ENCODE measurements around the gene SRP9.

The SRP9 gene

GRCh38 chr1:225736437-225737098, 41.1 kb upstream of the SRP9 start:
- DNase-seq (ENCODE audit: extremely low spot score): no peak
- CTCF ChIA-PET: interaction anchor here (0.6 to 1.4 kb wide), 6 partner anchors 8 to 87 kb away, joined by 3 to 4 read pairs (median 4); no protein-coding TSS in a partner anchor
- TF ChIP-seq FOXK2 (IDR thresholded peaks at IDR 0.05) (no peak), ZNF384 (IDR thresholded peaks at IDR 0.05) (no peak), TARDBP (IDR thresholded peaks at IDR 0.05) (no peak), HDGF (IDR thresholded peaks at IDR 0.05; ENCODE audit: borderline replicate concordance) (no peak), SP1 (IDR thresholded peaks at IDR 0.05) (no peak), L3MBTL2 (conservative IDR thresholded peaks at IDR 0.05) (no peak), FOXA1 (IDR thresholded peaks at IDR 0.05) (no peak), ARNT (IDR thresholded peaks at IDR 0.05) (no peak), LEF1 (IDR thresholded peaks at IDR 0.05; ENCODE audit: borderline replicate concordance) (no peak)
- POLR2A ChIA-PET: interaction anchor here (0.6 to 1.2 kb wide), 4 partner anchors 11 to 42 kb away, joined by 3 to 6 read pairs (median 4); no protein-coding TSS in a partner anchor

GRCh38 chr1:225737161-225737560, 40.5 kb upstream of the SRP9 start:
- DNase-seq (ENCODE audit: extremely low spot score): no peak
- ChIA-PET POLR2A (interaction anchor here (0.7 to 1.4 kb wide), 3 partner anchors 27 to 82 kb away, joined by 3 to 4 read pairs (median 3); no protein-coding TSS in a partner anchor), CTCF (interaction anchor here (0.6 to 1.4 kb wide), 3 partner anchors 17 to 82 kb away, joined by 4 read pairs; no protein-coding TSS in a partner anchor)
- no peak for TF ChIP-seq ELF4 (IDR thresholded peaks at IDR 0.05)
- no peak for TF ChIP-seq TARDBP (IDR thresholded peaks at IDR 0.05)
- TF ChIP-seq BHLHE40 (IDR thresholded peaks at IDR 0.05; ENCODE audit: borderline replicate concordance): no peak
- TF ChIP-seq NFRKB (IDR thresholded peaks at IDR 0.05): no peak
- no peak for TF ChIP-seq CTBP1 (IDR thresholded peaks at IDR 0.05; ENCODE audit: borderline replicate concordance)
- no peak for TF ChIP-seq FOXA1 (IDR thresholded peaks at IDR 0.05)
- TF ChIP-seq FOXM1 (IDR thresholded peaks at IDR 0.05; ENCODE audit: borderline replicate concordance): no peak
- TF ChIP-seq SUZ12 (IDR thresholded peaks at IDR 0.05): no peak
- no peak for TF ChIP-seq ARNT (IDR thresholded peaks at IDR 0.05)
- TF ChIP-seq SP1 (IDR thresholded peaks at IDR 0.05): no peak
- TF ChIP-seq HDGF (IDR thresholded peaks at IDR 0.05; ENCODE audit: borderline replicate concordance): no peak
- no peak for TF ChIP-seq FOXK2 (IDR thresholded peaks at IDR 0.05)
- TF ChIP-seq ZNF384 (IDR thresholded peaks at IDR 0.05): no peak
- no peak for TF ChIP-seq L3MBTL2 (conservative IDR thresholded peaks at IDR 0.05)
- no peak for TF ChIP-seq PKNOX1 (IDR thresholded peaks at IDR 0.05)
- no peak for TF ChIP-seq LEF1 (IDR thresholded peaks at IDR 0.05; ENCODE audit: borderline replicate concordance)

- no peak for DNase-seq (ENCODE audit: extremely low spot score)
- TF ChIP-seq TARDBP (IDR thresholded peaks at IDR 0.05): no peak
- no peak for TF ChIP-seq CTBP1 (IDR thresholded peaks at IDR 0.05; ENCODE audit: borderline replicate concordance)
- no peak for TF ChIP-seq ZNF384 (IDR thresholded peaks at IDR 0.05)
- TF ChIP-seq ELF4 (IDR thresholded peaks at IDR 0.05): no peak
- no peak for TF ChIP-seq FOXA1 (IDR thresholded peaks at IDR 0.05)
- TF ChIP-seq PKNOX1 (IDR thresholded peaks at IDR 0.05): no peak
- TF ChIP-seq L3MBTL2 (conservative IDR thresholded peaks at IDR 0.05): no peak
- no peak for TF ChIP-seq NFRKB (IDR thresholded peaks at IDR 0.05)
- TF ChIP-seq FOXK2 (IDR thresholded peaks at IDR 0.05): no peak
- no peak for TF ChIP-seq HDGF (IDR thresholded peaks at IDR 0.05; ENCODE audit: borderline replicate concordance)
- no peak for TF ChIP-seq LEF1 (IDR thresholded peaks at IDR 0.05; ENCODE audit: borderline replicate concordance)
- no peak for TF ChIP-seq SP1 (IDR thresholded peaks at IDR 0.05)
- no peak for TF ChIP-seq SUZ12 (IDR thresholded peaks at IDR 0.05)
- no peak for TF ChIP-seq ARNT (IDR thresholded peaks at IDR 0.05)
- no peak for TF ChIP-seq BHLHE40 (IDR thresholded peaks at IDR 0.05; ENCODE audit: borderline replicate concordance)
- TF ChIP-seq FOXM1 (IDR thresholded peaks at IDR 0.05; ENCODE audit: borderline replicate concordance): no peak
- CTCF ChIA-PET: no interaction called here
- POLR2A ChIA-PET: interaction anchor here (0.9 to 1.4 kb wide), 2 partner anchors 26 to 83 kb away, joined by 3 to 4 read pairs; no protein-coding TSS in a partner anchor
Observed at GRCh38 chr1:225737866-225738265, 39.8 kb upstream of the SRP9 start.

- ChIA-PET POLR2A (interaction anchor here (1.3 kb wide), 1 partner anchor 38 kb away, joined by 3 read pairs; no protein-coding TSS in a partner anchor), CTCF (interaction anchor here (1.2 kb wide), 1 partner anchor 9 kb away, joined by 5 read pairs; no protein-coding TSS in a partner anchor)
- no peak for TF ChIP-seq BHLHE40 (IDR thresholded peaks at IDR 0.05; ENCODE audit: borderline replicate concordance)
- no peak for TF ChIP-seq PKNOX1 (IDR thresholded peaks at IDR 0.05)
- TF ChIP-seq FOXA1 (IDR thresholded peaks at IDR 0.05): no peak
- TF ChIP-seq LEF1 (IDR thresholded peaks at IDR 0.05; ENCODE audit: borderline replicate concordance): no peak
- TF ChIP-seq FOXM1 (IDR thresholded peaks at IDR 0.05; ENCODE audit: borderline replicate concordance): no peak
- TF ChIP-seq SUZ12 (IDR thresholded peaks at IDR 0.05): no peak
- no peak for TF ChIP-seq ZNF384 (IDR thresholded peaks at IDR 0.05)
- TF ChIP-seq ELF4 (IDR thresholded peaks at IDR 0.05): no peak
- TF ChIP-seq HDGF (IDR thresholded peaks at IDR 0.05; ENCODE audit: borderline replicate concordance): no peak
- DNase-seq (ENCODE audit: extremely low spot score): no peak
Observed at GRCh38 chr1:225738763-225739162, 38.9 kb upstream of the SRP9 start.

- CTCF ChIA-PET: interaction anchor here (1.2 kb wide), 1 partner anchor 9 kb away, joined by 5 read pairs; no protein-coding TSS in a partner anchor
Observed at GRCh38 chr1:225739542-225740107, 38.0 kb upstream of the SRP9 start.

More at GRCh38 chr1:225739542-225740107, 38.0 kb upstream of the SRP9 start:
- POLR2A ChIA-PET: interaction anchor here (1.3 to 1.4 kb wide), 2 partner anchors 10 to 39 kb away, joined by 3 to 4 read pairs; no protein-coding TSS in a partner anchor
- TF ChIP-seq NFRKB (IDR thresholded peaks at IDR 0.05): no peak
- TF ChIP-seq SP1 (IDR thresholded peaks at IDR 0.05): no peak
- TF ChIP-seq TARDBP (IDR thresholded peaks at IDR 0.05): no peak
- TF ChIP-seq ZNF384 (IDR thresholded peaks at IDR 0.05): no peak
- no peak for TF ChIP-seq FOXA1 (IDR thresholded peaks at IDR 0.05)
- no peak for TF ChIP-seq PKNOX1 (IDR thresholded peaks at IDR 0.05)
- no peak for TF ChIP-seq FOXM1 (IDR thresholded peaks at IDR 0.05; ENCODE audit: borderline replicate concordance)
- TF ChIP-seq L3MBTL2 (conservative IDR thresholded peaks at IDR 0.05): no peak
- TF ChIP-seq LEF1 (IDR thresholded peaks at IDR 0.05; ENCODE audit: borderline replicate concordance): no peak
- TF ChIP-seq BHLHE40 (IDR thresholded peaks at IDR 0.05; ENCODE audit: borderline replicate concordance): no peak
- TF ChIP-seq ELF4 (IDR thresholded peaks at IDR 0.05): no peak
- TF ChIP-seq HDGF (IDR thresholded peaks at IDR 0.05; ENCODE audit: borderline replicate concordance): no peak
- TF ChIP-seq SUZ12 (IDR thresholded peaks at IDR 0.05): no peak
- TF ChIP-seq FOXK2 (IDR thresholded peaks at IDR 0.05): no peak
- TF ChIP-seq CTBP1 (IDR thresholded peaks at IDR 0.05; ENCODE audit: borderline replicate concordance): no peak
- no peak for TF ChIP-seq ARNT (IDR thresholded peaks at IDR 0.05)
- DNase-seq (ENCODE audit: extremely low spot score): no peak

All from HEK293T (cell line).